ENCODE results near the gene ZFYVE9. TPM values are rescaled to one million over a fixed set of nuclear protein-coding genes. Genes with fewer than 3 reads are reported as not detected.

Gene ZFYVE9
- total and polyA plus RNA-seq, 2 of the 4 experiments (the other 2 are of a cell fraction): 8.3 to 28.7 TPM

DNA sequence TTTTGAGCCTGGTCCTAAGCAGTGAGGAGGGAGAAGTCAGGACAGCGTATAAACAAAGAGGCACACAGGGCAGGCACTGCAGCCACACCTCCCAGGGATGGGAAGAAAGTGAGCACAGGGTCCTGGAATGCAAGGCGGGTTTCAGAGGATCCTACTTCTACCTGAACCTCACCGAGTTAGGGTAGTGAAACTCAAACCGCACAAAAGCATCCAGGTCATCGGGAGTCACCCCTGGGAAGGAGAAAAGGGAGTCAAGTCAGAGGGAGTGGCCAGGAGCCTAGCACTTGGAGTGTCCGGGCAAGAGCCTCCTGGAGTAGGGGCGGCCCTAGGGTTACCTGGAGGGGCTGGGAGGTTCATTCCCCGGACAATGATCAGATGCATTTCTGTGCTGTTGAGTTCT, 213.5 kb downstream of the ZFYVE9 start:
- in situ Hi-C loops (cut with MboI; ENCODE audit: low sequenced_read_pairs) (no loop called here), intact Hi-C loops (cut with micrococcal nuclease) (no loop called here), dilution Hi-C loops (cut with HindIII; ENCODE audit: low sequenced_read_pairs, unreplicated experiment) (no loop called here)
- Histone ChIP-seq H4K5ac (ENCODE audit: low read depth, low read length) (no peak overlapping the region), H3K36me3 (ENCODE audit: control insufficient read depth, insufficient read depth, low read length) (peaks cover 80% of the 10 kb centered on the region), H2BK120ac (ENCODE audit: low read depth, low read length) (no peak overlapping the region), H2AK5ac (ENCODE audit: low read depth, low read length) (no peak overlapping the region), H2BK5ac (ENCODE audit: low read depth, low read length, poor library complexity, severe bottlenecking) (no peak overlapping the region), H2AK9ac (replicated peaks; ENCODE audit: low read depth, low read length, poor library complexity) (no peak overlapping the region), H3K18ac (ENCODE audit: low read depth, low read length) (no peak overlapping the region), H3K27me3 (ENCODE audit: control insufficient read depth, insufficient read depth, low read length) (no peaks in the 10 kb centered on the region), H3K4me3 (ENCODE audit: insufficient read depth, low read depth, low read length) (no peak overlapping the region), H3K9ac (ENCODE audit: low read depth, low read length) (no peak overlapping the region), H3K9me3 (ENCODE audit: control insufficient read depth, insufficient read depth, low read length) (no peaks in the 10 kb centered on the region), H3K56ac (ENCODE audit: extremely low read depth, insufficient read depth, low read length) (no peak overlapping the region), H4K20me1 (ENCODE audit: insufficient read depth, low read length) (no peaks in the 10 kb centered on the region; the same call in 1 of the 2 replicates), H2AFZ (replicated peaks; ENCODE audit: low read length, poor library complexity) (no peak overlapping the region), H3K9me1 (ENCODE audit: insufficient read depth, low read length) (0 out of 2 replicates have a peak, but pooled peaks cover 8% of the 10 kb centered on the region), H3K27ac (ENCODE audit: insufficient read depth, low read length) (no peak overlapping the region), H3K23ac (ENCODE audit: low read depth, low read length) (no peak overlapping the region), H3K14ac (replicated peaks; ENCODE audit: low read depth, low read length) (no peak overlapping the region), H4K91ac (ENCODE audit: insufficient read depth, low read depth, low read length) (no peak overlapping the region), H3K4me1 (ENCODE audit: control insufficient read depth, insufficient read depth, low read length) (no peaks in the 10 kb centered on the region), H3K4ac (ENCODE audit: low read depth, low read length) (no peak overlapping the region), H4K8ac (ENCODE audit: low read depth in 2 of 2, low read length in 2 of 2) (no peak overlapping the region), H3K79me1 (ENCODE audit: low read depth in 1 of 2, low read length in 2 of 2) (peaks cover 0 to 11% of the 10 kb centered on the region in 2 experiments; a peak in 2 of 4 replicates), H3K4me2 (ENCODE audit: low read depth, low read length) (no peak overlapping the region), H2BK15ac (ENCODE audit: low read depth, low read length) (no peak overlapping the region), H2BK20ac (ENCODE audit: low read depth, low read length) (no peak overlapping the region)
- ATAC-seq (ENCODE audit: low read depth) (no peak), DNase-seq (no peak)
- TF ChIP-seq FOS (IDR thresholded peaks at IDR 0.05; ENCODE audit: low read depth, low read length) (no peak), NFE2L2 (IDR thresholded peaks at IDR 0.05; ENCODE audit: low read depth, low read length) (no peak), BHLHE40 (IDR thresholded peaks at IDR 0.05; ENCODE audit: low read depth, low read length) (no peak), CEBPB (IDR thresholded peaks at IDR 0.05; ENCODE audit: low read depth, low read length) (no peak), MAFK (IDR thresholded peaks at IDR 0.05; ENCODE audit: low read depth, low read length) (no peak), SMC3 (IDR thresholded peaks at IDR 0.05; ENCODE audit: low read depth, low read length) (no peak), MAZ (IDR thresholded peaks at IDR 0.05; ENCODE audit: borderline replicate concordance, low read depth, low read length) (no peak), RAD21 (IDR thresholded peaks at IDR 0.05; ENCODE audit: low read length) (no peak), POLR2A (IDR thresholded peaks at IDR 0.05; ENCODE audit: low read depth, low read length) (no peak), RFX5 (IDR thresholded peaks at IDR 0.05; ENCODE audit: low read depth, low read length) (no peak), MXI1 (IDR thresholded peaks at IDR 0.05; ENCODE audit: borderline replicate concordance, low read depth, low read length) (no peak), RCOR1 (IDR thresholded peaks at IDR 0.05; ENCODE audit: insufficient replicate concordance, low read length) (no peak), CHD1 (IDR thresholded peaks at IDR 0.05; ENCODE audit: low read depth, low read length) (no peak)
- TF ChIP-seq, protein P1, sequence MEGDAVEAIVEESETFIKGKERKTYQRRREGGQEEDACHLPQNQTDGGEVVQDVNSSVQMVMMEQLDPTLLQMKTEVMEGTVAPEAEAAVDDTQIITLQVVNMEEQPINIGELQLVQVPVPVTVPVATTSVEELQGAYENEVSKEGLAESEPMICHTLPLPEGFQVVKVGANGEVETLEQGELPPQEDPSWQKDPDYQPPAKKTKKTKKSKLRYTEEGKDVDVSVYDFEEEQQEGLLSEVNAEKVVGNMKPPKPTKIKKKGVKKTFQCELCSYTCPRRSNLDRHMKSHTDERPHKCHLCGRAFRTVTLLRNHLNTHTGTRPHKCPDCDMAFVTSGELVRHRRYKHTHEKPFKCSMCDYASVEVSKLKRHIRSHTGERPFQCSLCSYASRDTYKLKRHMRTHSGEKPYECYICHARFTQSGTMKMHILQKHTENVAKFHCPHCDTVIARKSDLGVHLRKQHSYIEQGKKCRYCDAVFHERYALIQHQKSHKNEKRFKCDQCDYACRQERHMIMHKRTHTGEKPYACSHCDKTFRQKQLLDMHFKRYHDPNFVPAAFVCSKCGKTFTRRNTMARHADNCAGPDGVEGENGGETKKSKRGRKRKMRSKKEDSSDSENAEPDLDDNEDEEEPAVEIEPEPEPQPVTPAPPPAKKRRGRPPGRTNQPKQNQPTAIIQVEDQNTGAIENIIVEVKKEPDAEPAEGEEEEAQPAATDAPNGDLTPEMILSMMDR (conservative IDR thresholded peaks at IDR 0.05; ENCODE audit: low read depth, low read length): no peak
- TF ChIP-seq, protein P2, sequence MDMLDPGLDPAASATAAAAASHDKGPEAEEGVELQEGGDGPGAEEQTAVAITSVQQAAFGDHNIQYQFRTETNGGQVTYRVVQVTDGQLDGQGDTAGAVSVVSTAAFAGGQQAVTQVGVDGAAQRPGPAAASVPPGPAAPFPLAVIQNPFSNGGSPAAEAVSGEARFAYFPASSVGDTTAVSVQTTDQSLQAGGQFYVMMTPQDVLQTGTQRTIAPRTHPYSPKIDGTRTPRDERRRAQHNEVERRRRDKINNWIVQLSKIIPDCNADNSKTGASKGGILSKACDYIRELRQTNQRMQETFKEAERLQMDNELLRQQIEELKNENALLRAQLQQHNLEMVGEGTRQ (IDR thresholded peaks at IDR 0.05; ENCODE audit: low read depth, low read length): no peak
- 80% methylated on average over 1 of the region's 8 CpGs; no CpG with 5 or more reads in 1 of the 2 experiments for WGBS, 2 experiments (ENCODE audit: extremely low coverage in 2 of 2, insufficient read length in 1 of 2)
- CTCF ChIA-PET: no interaction called here
- BruUV-seq (replicated peaks): no TSS peak
- POLR2A ChIA-PET (ENCODE audit: unreplicated experiment): no interaction called here

Measured in IMR-90 (cell line).